Thyroid gland (tissue), 4 donors: ENCODE measurements around the gene AK9. TPM values are rescaled to one million over a fixed set of nuclear protein-coding genes. Genes with fewer than 3 reads are reported as not detected.

Experiments
- DNase-seq, 2 donors: peaks; one replicate each; pipeline ENCODE4 v3.0.0-alpha.2; 2019
- H3K27ac ChIP-seq, 3 donors: fragments of 200-600 bp; sonication (generic); 1 replicate in 2 of 3; 2 replicates in 1 of 3; pipeline ENCODE4 v1.5.1; 2016 to 2019; ENCODE audit warnings: mild to moderate bottlenecking in 1 of 3, moderate library complexity in 1 of 3
- H3K27me3 ChIP-seq: fragments of 200-600 bp; sonication (generic); one replicate; pipeline ENCODE4 v1.5.1; 2019
- H3K36me3 ChIP-seq, 2 donors: fragments of 200-600 bp; sonication (generic); one replicate each; pipeline ENCODE4 v1.5.1; 2016 to 2019
- H3K4me1 ChIP-seq, 2 donors: fragments of 200-600 bp; sonication (generic); one replicate each; pipeline ENCODE4 v1.5.1; 2017 to 2019
- H3K4me3 ChIP-seq, 3 donors: fragments of 200-600 bp; sonication (generic); replicated peaks in 1 of 3; 1 replicate in 2 of 3; 2 replicates in 1 of 3; pipeline ENCODE4 v1.5.1; 2016; ENCODE audit warnings: mild to moderate bottlenecking in 1 of 3
- H3K9me3 ChIP-seq: fragments of 200-600 bp; sonication (generic); one replicate; pipeline ENCODE4 v1.5.1; 2017
- CTCF ChIP-seq, 6 experiments: fragments of 200-600 bp in 3 of 6; fragments of 450-650 bp in 3 of 6; sonication (generic) in 3 of 6; IDR thresholded peaks; one replicate each; pipeline ENCODE4 v1.5.1; 2016 to 2019; ENCODE audit warnings: antibody characterized with exemption in 6 of 6, mild to moderate bottlenecking in 2 of 6, inconsistent platforms in 1 of 6, moderate library complexity in 1 of 6
- POLR2A ChIP-seq, 2 donors: fragments of 450-650 bp; IDR thresholded peaks; one replicate each; pipeline ENCODE4 v1.6.1; 2017; ENCODE audit warnings: antibody characterized with exemption in 2 of 2, mild to moderate bottlenecking in 2 of 2, moderate library complexity in 1 of 2
- WGBS, 2 donors: methylation state at CpG; one replicate each; pipeline ENCODE4 v1.1.5; 2017; 5-methylcytosine and 5-hydroxymethylcytosine counted together
- intact Hi-C: fragments of 100-400 bp; cut with DNase I; formaldehyde crosslinking; loops from one replicate; pipeline ENCODE4 v1.15.1; 2023
- total RNA-seq, 4 donors: library from RNA; depleted of rRNA; stranded (reverse); fragments of >200 nt; gene quantifications; one replicate each; pipeline ENCODE4 v1.2.3, GENCODE V29; 2016

AK9 gene
- total RNA-seq, 4 donors from 2014 or later: 12.5 to 42.6 (median 15.3) TPM

GRCh38 chr6:109507490-109508072, 183.4 kb downstream of the AK9 start:
- peak; percentile 60 to 62 for DNase-seq
- Histone ChIP-seq H3K27ac (peak overlapping the region in 2 of 3 donors; percentile 50 to 52), H3K4me3 (no peak overlapping the region), H3K36me3 (no peaks in the 10 kb centered on the region), H3K27me3 (no peaks in the 10 kb centered on the region), H3K4me1 (peaks cover 17 to 40% of the 10 kb centered on the region in 2 donors), H3K9me3 (no peaks in the 10 kb centered on the region)
- TF ChIP-seq CTCF (IDR thresholded peaks at IDR 0.05) (no peak), POLR2A (IDR thresholded peaks at IDR 0.05) (no peak)
- 47 to 48% methylated on average over 4 of the region's 4 CpGs for WGBS, 2 donors
- intact Hi-C loops: no loop called here

GRCh38 chr6:109506841-109507240, 184.2 kb downstream of the AK9 start:
- no peaks in the 10 kb centered on the region for H3K36me3 ChIP-seq
- no peaks in the 10 kb centered on the region for H3K27me3 ChIP-seq
- no peak for DNase-seq
- peak overlapping the region in 1 of 3 donors; percentile 52 for H3K27ac ChIP-seq
- peaks cover 17 to 40% of the 10 kb centered on the region in 2 donors for H3K4me1 ChIP-seq
- H3K9me3 ChIP-seq: no peaks in the 10 kb centered on the region
- intact Hi-C loops: no loop called here
- no peak overlapping the region for H3K4me3 ChIP-seq
- TF ChIP-seq CTCF (IDR thresholded peaks at IDR 0.05) (no peak), POLR2A (IDR thresholded peaks at IDR 0.05) (no peak)
- WGBS, 2 donors: 92 to 95% methylated on average over 2 of the region's 2 CpGs

- Histone ChIP-seq H3K27me3 (no peaks in the 10 kb centered on the region), H3K36me3 (no peaks in the 10 kb centered on the region), H3K4me1 (peaks cover 17 to 40% of the 10 kb centered on the region in 2 donors), H3K27ac (no peak overlapping the region), H3K9me3 (no peaks in the 10 kb centered on the region), H3K4me3 (no peak overlapping the region)
- no peak for TF ChIP-seq POLR2A (IDR thresholded peaks at IDR 0.05)
- no peak for TF ChIP-seq CTCF (IDR thresholded peaks at IDR 0.05)
- intact Hi-C loops: no loop called here
- no peak for DNase-seq
- 97% methylated on average over 2 of the region's 2 CpGs for WGBS, 2 donors
These were observed 184.7 kb downstream of the AK9 start for GRCh38 chr6:109506314-109506713.

- H3K36me3 ChIP-seq: no peaks in the 10 kb centered on the region
- H3K9me3 ChIP-seq: no peaks in the 10 kb centered on the region
- intact Hi-C loops: no loop called here
- DNase-seq: no peak
- 77 to 81% methylated on average over 10 of the region's 10 CpGs for WGBS, 2 donors
- TF ChIP-seq POLR2A (IDR thresholded peaks at IDR 0.05) (no peak), CTCF (IDR thresholded peaks at IDR 0.05) (no peak)
- H3K27me3 ChIP-seq: no peaks in the 10 kb centered on the region
- H3K4me3 ChIP-seq: no peak overlapping the region
- H3K4me1 ChIP-seq: peaks cover 19 to 40% of the 10 kb centered on the region in 2 donors
- no peak overlapping the region for H3K27ac ChIP-seq
These were observed 187.4 kb downstream of the AK9 start for GRCh38 chr6:109503327-109504224.

- WGBS, 2 donors: 60 to 66% methylated on average over 2 of the region's 2 CpGs
- H3K9me3 ChIP-seq: no peaks in the 10 kb centered on the region
These were observed 192.1 kb downstream of the AK9 start for GRCh38 chr6:109498936-109499335.

More at GRCh38 chr6:109498936-109499335, 192.1 kb downstream of the AK9 start:
- Histone ChIP-seq H3K4me1 (peaks cover 4 to 13% of the 10 kb centered on the region in 2 donors), H3K36me3 (no peaks in the 10 kb centered on the region), H3K4me3 (no peak overlapping the region), H3K27ac (no peak overlapping the region), H3K27me3 (no peaks in the 10 kb centered on the region)
- TF ChIP-seq CTCF (IDR thresholded peaks at IDR 0.05) (no peak), POLR2A (IDR thresholded peaks at IDR 0.05) (no peak)
- intact Hi-C loops: no loop called here
- peak in 1 of 2 donors; percentile 43 for DNase-seq
